SU-DHL-6 (cell line): ENCODE measurements around the gene TMPRSS12.

ENCODE experiments used
- CTCF ChIP-seq: fragments of 200-600 bp; sonication (generic); IDR thresholded peaks from one replicate; pipeline ENCODE4 v1.5.1; 2017; ENCODE audit warnings: antibody characterized with exemption, mild to moderate bottlenecking, low read length, moderate library complexity; ENCODE audit not compliant: insufficient read depth, poor library complexity, severe bottlenecking
- EZH2phosphoT487 ChIP-seq: fragments of 200-600 bp; sonication (generic), shearing (Covaris generic); conservative IDR thresholded peaks from 2 replicates; pipeline ENCODE4 v1.6.1; 2018; ENCODE audit warnings: mild to moderate bottlenecking, antibody characterized with exemption, low read length, moderate library complexity, mixed read lengths

- TF ChIP-seq CTCF (no peak), EZH2phosphoT487 (no peak)
These were observed 17.8 kb upstream of the TMPRSS12 start for GRCh38 chr12:50824914-50825313.
